Stimulated activated naive CD8-positive, alpha-beta T cell treated with anti-CD3 and anti-CD28 coated beads, Interleukin-15, amount 100 ng/mL, for 72 hours (primary cell): ENCODE measurements around the gene CAPG.
"Not testable (repeated sequence)": the region's sequence is repeated elsewhere in the genome, so short reads cannot be mapped to it uniquely, and the experiment has no call there.

Experiments used
- ATAC-seq: fragments of 150-1000 bp; cut with Tn5 transposase; 2 replicates; pipeline ENCODE4 v1.10.0; 2021; ENCODE audit warnings: mild to moderate bottlenecking, moderate library complexity
- DNase-seq, 2 donors: peaks; one replicate each; pipeline ENCODE4 v3.0.0; 2021 to 2022
- H3K27ac Mint-ChIP-seq, 2 donors: one replicate each; pipeline ENCODE4 v1.8.0; 2022; ENCODE audit warnings: mild to moderate bottlenecking in 2 of 2, mixed read lengths in 2 of 2, moderate library complexity in 2 of 2
- H3K27me3 Mint-ChIP-seq: one replicate; pipeline ENCODE4 v1.8.0; 2022; ENCODE audit warnings: mixed read lengths
- H3K4me1 Mint-ChIP-seq: one replicate; pipeline ENCODE4 v1.8.0; 2022; ENCODE audit warnings: mild to moderate bottlenecking, mixed read lengths
- H3K4me3 Mint-ChIP-seq, 2 donors: one replicate each; pipeline ENCODE4 v1.8.0; 2022; ENCODE audit warnings: mild to moderate bottlenecking in 2 of 2, mixed read lengths in 2 of 2, moderate library complexity in 1 of 2
- H3K9me3 Mint-ChIP-seq, 2 donors: one replicate each; pipeline ENCODE4 v1.8.0; 2022; ENCODE audit warnings: mixed read lengths in 2 of 2

CAPG gene

DNA sequence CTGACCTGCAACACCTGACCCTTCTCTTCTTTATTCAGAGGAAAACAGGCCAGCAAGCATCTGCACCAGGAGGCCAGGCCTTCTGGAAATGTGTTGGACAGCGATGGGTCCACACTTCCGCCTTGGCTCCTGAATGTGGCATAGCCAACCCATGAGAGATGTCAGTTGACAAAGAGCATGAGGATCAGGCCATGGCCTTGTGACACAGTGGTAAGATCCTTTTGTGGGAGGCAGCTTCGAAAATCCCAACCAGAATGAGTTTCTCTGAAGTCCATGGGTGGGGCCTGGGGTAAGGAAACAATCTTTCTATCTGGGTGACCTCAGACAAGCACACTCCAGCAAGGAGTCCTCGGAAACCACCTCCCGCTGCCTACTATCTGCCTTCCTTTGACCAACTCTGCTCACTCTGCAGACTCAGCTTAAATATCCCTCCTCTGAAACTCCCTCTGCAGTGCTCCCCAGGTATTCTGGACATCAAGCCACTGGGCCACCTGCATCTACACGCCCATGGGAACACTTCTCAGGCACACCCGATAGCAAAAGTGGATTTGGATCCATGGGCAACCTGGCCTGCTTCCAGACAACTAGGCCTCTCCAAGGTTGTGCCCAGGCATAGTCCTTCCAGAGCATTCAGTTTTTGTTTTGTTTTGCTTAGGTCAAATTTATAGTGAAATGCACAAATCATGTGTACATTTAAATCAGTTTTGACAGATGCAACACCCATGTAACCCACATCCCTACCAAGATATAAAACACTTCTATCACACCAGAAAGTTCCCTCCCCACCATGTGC, 4.8 kb upstream of the CAPG start:
- H3K4me1 Mint-ChIP-seq: peaks cover 64% of the 10 kb centered on the region
- DNase-seq: no peak

GRCh38 chr2:85414421-85414759, 4.2 kb upstream of the CAPG start:
- not testable (repeated sequence) for H3K27ac Mint-ChIP-seq, H3K27me3 Mint-ChIP-seq, H3K9me3 Mint-ChIP-seq, DNase-seq, ATAC-seq
- peak overlapping the region; percentile 90 to 95 for H3K4me3 Mint-ChIP-seq
- H3K4me1 Mint-ChIP-seq: peaks cover 64% of the 10 kb centered on the region

More for the DNA sequence above, 4.8 kb upstream of the CAPG start:
- Mint-ChIP-seq H3K27me3 (no peaks in the 10 kb centered on the region), H3K9me3 (no peaks in the 10 kb centered on the region), H3K4me3 (peak overlapping the region in 1 of 2 donors; percentile 95), H3K27ac (no peak overlapping the region)
- ATAC-seq: no peak

GRCh38 chr2:85413592-85414420, 3.6 kb upstream of the CAPG start:
- Mint-ChIP-seq H3K27me3 (no peaks in the 10 kb centered on the region), H3K4me1 (peaks cover 65% of the 10 kb centered on the region), H3K9me3 (no peaks in the 10 kb centered on the region), H3K27ac (peak overlapping the region; percentile 25 to 94), H3K4me3 (peak overlapping the region; percentile 90 to 95)
- ATAC-seq: peak; percentile 39
- peak; percentile 53 to 54 for DNase-seq

DNA sequence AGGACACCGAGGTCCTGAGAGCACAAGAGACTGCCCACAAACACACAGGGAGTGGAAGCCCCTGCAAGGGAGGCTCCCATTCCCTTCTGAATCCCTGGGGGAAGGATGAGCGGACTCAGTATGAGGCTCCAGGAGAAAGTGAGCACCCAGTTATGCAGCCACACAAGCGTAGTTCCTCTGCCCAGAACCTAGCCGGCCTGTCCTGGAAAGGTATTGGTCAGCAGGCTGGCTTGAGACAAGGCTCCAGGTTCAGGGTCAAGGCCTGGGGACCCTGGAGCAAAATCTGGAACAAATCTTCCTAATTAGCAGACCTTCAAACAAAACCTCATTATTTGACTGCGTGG, 1.2 kb upstream of the CAPG start:
- no peak overlapping the region for H3K4me3 Mint-ChIP-seq
- ATAC-seq: no peak
- H3K4me1 Mint-ChIP-seq: peaks cover 73% of the 10 kb centered on the region
- no peaks in the 10 kb centered on the region for H3K9me3 Mint-ChIP-seq
- H3K27ac Mint-ChIP-seq: no peak overlapping the region
- H3K27me3 Mint-ChIP-seq: no peaks in the 10 kb centered on the region
- no peak for DNase-seq

DNA sequence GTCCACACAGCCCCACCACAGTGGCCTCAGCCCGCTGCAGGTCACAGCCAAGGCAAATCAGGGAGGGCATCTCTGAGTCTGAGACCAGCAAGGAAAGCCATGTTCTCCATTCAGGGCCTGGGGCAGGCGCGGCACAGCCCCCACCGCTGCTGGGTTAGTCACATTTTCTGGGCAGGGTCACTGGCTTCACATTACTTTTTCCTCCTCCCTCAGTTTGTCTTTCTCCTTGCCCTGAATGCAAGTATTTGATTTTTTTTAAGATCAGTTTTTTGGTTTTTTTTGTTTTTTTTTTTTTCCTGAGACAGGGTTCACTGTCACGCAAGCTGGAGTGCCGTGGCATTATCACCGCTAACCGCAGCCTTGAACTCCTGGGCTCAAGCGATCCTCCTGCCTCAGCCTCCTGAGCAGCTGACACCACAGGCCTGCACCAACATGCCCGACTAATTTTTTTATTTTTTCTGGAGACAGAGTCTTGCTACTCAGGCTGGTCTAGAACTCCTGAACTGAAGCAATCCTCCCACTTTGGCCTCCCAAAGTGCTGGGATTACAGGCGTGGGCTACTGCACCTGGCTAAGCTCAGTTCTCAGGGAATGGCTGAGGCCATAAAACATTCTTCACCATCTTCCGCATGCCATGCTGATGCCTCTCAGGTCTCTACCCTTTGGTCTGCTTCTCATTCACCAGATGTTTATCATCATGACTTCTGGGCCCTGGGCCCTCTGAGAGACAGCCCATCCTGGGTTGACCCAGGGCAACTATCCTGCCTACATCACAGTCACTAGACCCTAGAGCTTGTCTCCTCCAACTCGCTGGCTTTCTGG, 628 bp upstream of the CAPG start:
- no peak for DNase-seq
- peak overlapping the region; percentile 69 to 71 for H3K4me3 Mint-ChIP-seq
- no peak for ATAC-seq

DNA sequence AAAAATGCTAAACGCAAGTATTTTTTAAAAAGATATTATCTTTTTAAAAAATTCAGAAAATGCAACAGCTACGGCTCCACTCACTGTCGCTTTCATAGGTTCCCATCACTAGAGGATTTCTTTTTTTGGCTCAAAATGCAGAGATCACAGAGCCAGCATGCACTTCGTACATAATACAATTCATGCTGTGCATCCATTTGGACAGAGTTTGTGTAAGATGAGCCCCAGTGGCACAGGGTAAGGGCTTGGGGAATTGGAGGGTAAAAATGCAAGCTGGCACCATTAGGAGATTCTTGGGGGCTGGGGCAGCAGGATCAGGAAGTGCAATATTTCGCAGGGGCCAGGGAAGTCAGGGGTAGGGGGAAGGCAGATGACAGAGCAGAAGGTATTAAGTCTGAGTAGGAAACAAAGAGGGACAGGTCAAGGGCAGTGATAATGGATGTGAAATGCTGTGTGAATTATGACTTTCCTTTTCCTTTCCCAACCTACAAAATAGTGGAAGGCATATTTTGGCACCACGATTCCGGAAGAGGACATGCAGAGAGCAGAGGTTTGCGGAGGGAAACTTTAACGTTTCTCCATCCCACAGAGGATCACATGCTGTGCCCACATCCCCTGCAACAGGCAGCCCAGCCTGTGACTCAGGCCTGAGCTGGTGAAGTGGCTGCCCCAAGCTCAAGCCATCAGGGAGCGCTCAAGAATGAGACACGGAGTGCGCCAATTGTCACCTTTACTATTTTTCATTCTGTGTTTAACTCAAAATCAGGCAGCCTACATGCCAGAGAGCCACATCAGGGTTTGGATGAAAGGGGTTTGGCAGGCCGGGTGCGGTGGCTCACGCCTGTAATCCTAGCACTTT, 4.7 kb downstream of the CAPG start:
- peak overlapping the region; percentile 56 to 57 for H3K4me3 Mint-ChIP-seq
- no peaks in the 10 kb centered on the region for H3K27me3 Mint-ChIP-seq
- peak; percentile 96 for ATAC-seq
- H3K27ac Mint-ChIP-seq: peak overlapping the region; percentile 77 to 95
- H3K9me3 Mint-ChIP-seq: peaks cover 0 to 10% of the 10 kb centered on the region in 2 donors
- H3K4me1 Mint-ChIP-seq: peaks cover 49% of the 10 kb centered on the region
- DNase-seq: peak; percentile 61 to 82

More for the DNA sequence above, 628 bp upstream of the CAPG start:
- Mint-ChIP-seq H3K27me3 (no peaks in the 10 kb centered on the region), H3K9me3 (no peaks in the 10 kb centered on the region), H3K27ac (peak overlapping the region in 1 of 2 donors; percentile 13), H3K4me1 (peaks cover 79% of the 10 kb centered on the region)

GRCh38 chr2:85401844-85402243, 8.3 kb downstream of the CAPG start:
- ATAC-seq: no peak
- H3K4me3 Mint-ChIP-seq: no peak overlapping the region
- H3K27me3 Mint-ChIP-seq: no peaks in the 10 kb centered on the region
- H3K9me3 Mint-ChIP-seq: peaks cover 0 to 10% of the 10 kb centered on the region in 2 donors
- peaks cover 27% of the 10 kb centered on the region for H3K4me1 Mint-ChIP-seq
- no peak for DNase-seq
- H3K27ac Mint-ChIP-seq: no peak overlapping the region

DNA sequence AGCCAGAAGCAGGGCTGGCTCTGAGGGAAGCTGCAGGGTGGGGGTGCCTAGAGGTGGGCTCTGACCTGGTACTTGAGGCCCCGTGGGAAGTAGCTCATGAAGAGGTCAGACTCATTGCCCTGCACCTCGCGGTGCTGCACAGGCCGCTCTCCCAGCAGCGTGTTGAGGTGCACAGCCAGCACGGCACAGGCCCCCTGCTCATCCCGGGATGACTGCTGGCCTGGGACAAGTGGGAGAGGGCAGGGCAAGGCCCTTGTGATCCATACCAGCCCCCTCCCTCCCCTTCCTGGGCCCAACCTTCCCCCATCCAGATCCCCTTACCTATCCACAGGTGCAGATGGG, 8.7 kb downstream of the CAPG start:
- Mint-ChIP-seq H3K27me3 (no peaks in the 10 kb centered on the region), H3K27ac (no peak overlapping the region), H3K9me3 (peaks cover 0 to 10% of the 10 kb centered on the region in 2 donors), H3K4me1 (peaks cover 29% of the 10 kb centered on the region), H3K4me3 (no peak overlapping the region)
- no peak for DNase-seq
- ATAC-seq: no peak

DNA sequence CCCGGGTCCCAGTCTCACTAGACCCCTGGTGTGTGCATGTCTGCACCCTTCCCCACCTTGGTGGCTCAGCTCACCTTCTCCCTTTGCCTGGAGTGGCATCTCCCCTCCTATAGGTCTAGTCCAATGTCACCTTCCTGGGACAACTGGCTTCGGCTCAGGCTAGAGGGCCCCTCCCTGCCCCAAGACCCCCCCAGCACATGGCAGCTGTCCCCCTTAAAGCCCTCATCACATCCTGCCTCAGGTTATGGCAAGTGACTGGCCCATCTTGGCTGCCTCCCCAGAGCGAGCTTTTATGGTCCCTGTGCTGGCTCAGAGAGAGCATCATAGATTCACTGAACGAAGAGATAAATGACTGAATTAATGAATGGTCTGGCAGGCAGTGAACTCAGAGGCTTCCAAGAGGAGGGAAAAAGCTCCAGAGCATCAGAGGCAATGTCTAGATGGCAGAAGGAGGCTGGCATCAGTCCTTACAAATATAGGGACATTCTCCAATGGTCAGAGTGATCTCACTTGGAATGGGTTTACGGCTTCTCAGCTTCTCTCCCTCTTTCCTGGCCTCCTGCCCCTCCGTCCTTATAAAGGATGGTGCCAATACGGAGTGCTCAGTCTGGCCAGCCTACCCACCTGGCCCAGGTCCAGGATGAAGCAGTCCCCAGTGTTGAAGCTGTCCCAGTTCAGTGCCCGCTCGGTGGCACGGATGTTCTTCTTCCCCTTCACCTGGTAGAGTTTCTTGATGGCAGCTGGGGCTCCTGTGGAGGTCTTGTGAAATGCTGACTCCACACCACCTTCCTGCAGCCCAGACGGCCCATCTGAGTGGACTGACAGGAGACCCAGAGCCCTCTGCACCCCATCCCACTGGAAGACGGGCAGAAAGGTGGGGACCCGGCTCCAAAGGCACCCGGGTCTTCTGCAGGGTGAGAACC, 9.4 kb downstream of the CAPG start:
- Mint-ChIP-seq H3K9me3 (peaks cover 0 to 10% of the 10 kb centered on the region in 2 donors), H3K4me1 (peaks cover 22% of the 10 kb centered on the region), H3K27me3 (no peaks in the 10 kb centered on the region), H3K4me3 (no peak overlapping the region), H3K27ac (no peak overlapping the region)
- DNase-seq (no peak), ATAC-seq (no peak)

- ATAC-seq: no peak
- Mint-ChIP-seq H3K4me1 (peaks cover 15% of the 10 kb centered on the region), H3K27me3 (no peaks in the 10 kb centered on the region)
Observed at GRCh38 chr2:85400023-85400422, 10.1 kb downstream of the CAPG start.

GRCh38 chr2:85399183-85399455, 11.0 kb downstream of the CAPG start:
- Mint-ChIP-seq H3K27me3 (no peaks in the 10 kb centered on the region), H3K27ac (peak overlapping the region in 1 of 2 donors; percentile 17), H3K4me3 (no peak overlapping the region), H3K4me1 (peaks cover 11% of the 10 kb centered on the region), H3K9me3 (peaks cover 0 to 10% of the 10 kb centered on the region in 2 donors)
- peak; percentile 18 for ATAC-seq
- DNase-seq: no peak

More at GRCh38 chr2:85400023-85400422, 10.1 kb downstream of the CAPG start:
- H3K4me3 Mint-ChIP-seq: no peak overlapping the region
- peak overlapping the region in 1 of 2 donors; percentile 27 for H3K27ac Mint-ChIP-seq
- H3K9me3 Mint-ChIP-seq: peaks cover 0 to 10% of the 10 kb centered on the region in 2 donors
- DNase-seq: no peak

- H3K4me3 Mint-ChIP-seq: no peak overlapping the region
- peak overlapping the region; percentile 17 to 31 for H3K27ac Mint-ChIP-seq
- no peaks in the 10 kb centered on the region for H3K27me3 Mint-ChIP-seq
- ATAC-seq: peak; percentile 46
- DNase-seq: no peak
- H3K4me1 Mint-ChIP-seq: peaks cover 11% of the 10 kb centered on the region
- peaks cover 0 to 6% of the 10 kb centered on the region in 2 donors for H3K9me3 Mint-ChIP-seq
Observed at GRCh38 chr2:85398426-85399182, 11.6 kb downstream of the CAPG start.

DNA sequence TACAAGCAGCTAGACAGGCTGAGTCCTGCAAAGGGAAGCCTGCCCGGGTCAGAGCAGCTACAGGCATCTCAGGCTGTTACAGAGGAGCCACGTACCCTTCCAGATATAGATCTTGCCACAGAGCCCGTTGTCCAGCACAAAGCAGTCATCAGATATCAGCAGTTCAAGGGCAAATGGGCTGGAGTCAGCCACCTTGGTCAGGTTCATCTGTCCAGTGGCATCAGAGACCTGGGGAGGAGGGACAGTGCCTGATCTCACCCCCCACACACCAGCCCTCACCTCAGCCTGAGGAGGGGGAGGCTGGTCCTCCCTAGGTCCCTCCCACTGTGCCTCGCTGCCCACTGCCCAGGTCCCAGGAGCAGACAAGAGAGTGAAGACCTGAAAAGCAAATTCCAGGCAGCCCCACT, 12.2 kb downstream of the CAPG start:
- no peak for ATAC-seq

More for the DNA sequence above, 12.2 kb downstream of the CAPG start:
- peaks cover 11% of the 10 kb centered on the region for H3K4me1 Mint-ChIP-seq
- H3K9me3 Mint-ChIP-seq: peaks cover 0 to under 1% of the 10 kb centered on the region in 2 donors
- DNase-seq: no peak
- no peaks in the 10 kb centered on the region for H3K27me3 Mint-ChIP-seq
- H3K27ac Mint-ChIP-seq: no peak overlapping the region
- no peak overlapping the region for H3K4me3 Mint-ChIP-seq
